PFSK-1 (cell line): ENCODE data around the gene CPLX4.

ENCODE experiments used
- FOXP2 ChIP-seq: optimal IDR thresholded peaks from 2 replicates; pipeline ENCODE3; 2011; ENCODE audit warnings: borderline replicate concordance, control low read depth, inconsistent platforms; ENCODE audit not compliant: insufficient read depth; ENCODE audit errors: extremely low read length, extremely low read depth
- POLR2AphosphoS5 ChIP-seq: IDR thresholded peaks from 2 replicates; pipeline ENCODE4 v1.6.1; 2012; ENCODE audit warnings: low read depth, mild to moderate bottlenecking, control low read depth, low read length, moderate library complexity
- REST ChIP-seq, 2 experiments: IDR thresholded peaks; 2 replicates each; pipeline versions ENCODE4 v1.6.1 to v1.8.0; 2011 to 2012; ENCODE audit warnings: low read depth in 2 of 2, low read length in 2 of 2, control low read depth in 1 of 2, inconsistent platforms in 1 of 2, mild to moderate bottlenecking in 1 of 2, moderate library complexity in 1 of 2; ENCODE audit not compliant: insufficient read depth in 1 of 2
- SIN3A ChIP-seq: IDR thresholded peaks from 2 replicates; pipeline ENCODE4 v1.6.1; 2012; ENCODE audit warnings: mild to moderate bottlenecking, low read length, moderate library complexity, borderline replicate concordance; ENCODE audit not compliant: insufficient read depth
- TAF1 ChIP-seq: IDR thresholded peaks from 2 replicates; pipeline ENCODE4 v1.6.1; 2012; ENCODE audit warnings: low read length, control low read depth, borderline replicate concordance; ENCODE audit not compliant: insufficient read depth

Gene CPLX4

GRCh38 chr18:59266459-59266858 lies 52.0 kb downstream of the CPLX4 start:
- no peak for TF ChIP-seq FOXP2

- TF ChIP-seq SIN3A (no peak), FOXP2 (no peak), TAF1 (no peak)
Measured at GRCh38 chr18:59265974-59266369, 52.5 kb downstream of the CPLX4 start.

GRCh38 chr18:59265246-59265973 lies 53.0 kb downstream of the CPLX4 start:
- TF ChIP-seq TAF1 (no peak), REST (IDR thresholded peaks at IDR 0.05; ENCODE audit: insufficient read depth in 1 of 2, low read depth in 2 of 2, low read length in 2 of 2) (no peak), POLR2AphosphoS5 (no peak), SIN3A (no peak), FOXP2 (no peak)

- no peak for TF ChIP-seq FOXP2
- no peak for TF ChIP-seq POLR2AphosphoS5
- no peak for TF ChIP-seq SIN3A
- TF ChIP-seq REST (IDR thresholded peaks at IDR 0.05; ENCODE audit: insufficient read depth in 1 of 2, low read depth in 2 of 2, low read length in 2 of 2) = no peak
- TF ChIP-seq TAF1 = no peak
Measured at GRCh38 chr18:59264651-59265245, 53.7 kb downstream of the CPLX4 start.

- TF ChIP-seq FOXP2 (no peak), SIN3A (no peak), TAF1 (no peak), POLR2AphosphoS5 (no peak), REST (IDR thresholded peaks at IDR 0.05; ENCODE audit: insufficient read depth in 1 of 2, low read depth in 2 of 2, low read length in 2 of 2) (no peak)
Measured at GRCh38 chr18:59264121-59264571, 54.3 kb downstream of the CPLX4 start.

- no peak for TF ChIP-seq SIN3A
- TF ChIP-seq POLR2AphosphoS5 = no peak
- no peak for TF ChIP-seq TAF1
- TF ChIP-seq REST (IDR thresholded peaks at IDR 0.05; ENCODE audit: insufficient read depth in 1 of 2, low read depth in 2 of 2, low read length in 2 of 2) = no peak
Measured at GRCh38 chr18:59263661-59264060, 54.8 kb downstream of the CPLX4 start.
